Measurements from ENCODE around the gene CD3G. TPM values are rescaled to one million over a fixed set of nuclear protein-coding genes. Genes with fewer than 3 reads are reported as not detected.

Gene CD3G
- 1 to 10 TPM in 4 of 6 donors, under 1 TPM in 1, not detected in 1; 1.00 to 5.5 (median 1.9) TPM for total RNA-seq

DNA sequence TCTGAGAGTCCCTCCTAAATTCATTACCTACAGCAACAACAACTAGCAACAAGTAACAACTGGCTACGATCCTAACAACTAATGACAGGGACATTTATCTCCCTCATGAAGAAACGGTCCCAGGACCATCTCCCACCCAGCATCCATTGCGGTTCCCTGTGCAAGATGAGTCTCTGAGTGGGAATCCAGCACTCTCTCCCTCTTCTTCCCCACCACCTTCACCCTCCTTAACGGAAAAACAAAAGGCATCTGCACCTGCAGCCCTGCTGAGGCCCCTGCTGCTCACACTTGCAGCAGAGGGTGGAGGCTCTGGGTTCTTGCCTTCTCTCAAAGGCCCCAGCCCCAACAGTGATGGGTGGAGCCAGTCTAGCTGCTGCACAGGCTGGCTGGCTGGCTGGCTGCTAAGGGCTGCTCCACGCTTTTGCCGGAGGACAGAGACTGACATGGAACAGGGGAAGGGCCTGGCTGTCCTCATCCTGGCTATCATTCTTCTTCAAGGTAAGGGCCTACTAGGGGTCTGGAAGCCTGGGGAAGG lies at the start of gene CD3G:
Gene CD3G (plus strand): TSS at position 364 of the 535 bp plus-strand sequence. CDS start 80 bp downstream, at position 444.
- ATAC-seq (ENCODE audit: low FRiP score in 2 of 2): peak in 1 of 2 donors; percentile 14
- no peaks in the 10 kb centered on the region for H3K9me3 ChIP-seq
- peak within 1 kb of the TSS in 2 of 4 donors; percentile 19 to 20 for H3K4me3 ChIP-seq
- H3K4me1 ChIP-seq: no peaks in the 10 kb centered on the region
- no peak for DNase-seq
- TF ChIP-seq POLR2A (IDR thresholded peaks at IDR 0.05): peak in 1 of 4 donors; percentile 40
- TF ChIP-seq, protein P1, sequence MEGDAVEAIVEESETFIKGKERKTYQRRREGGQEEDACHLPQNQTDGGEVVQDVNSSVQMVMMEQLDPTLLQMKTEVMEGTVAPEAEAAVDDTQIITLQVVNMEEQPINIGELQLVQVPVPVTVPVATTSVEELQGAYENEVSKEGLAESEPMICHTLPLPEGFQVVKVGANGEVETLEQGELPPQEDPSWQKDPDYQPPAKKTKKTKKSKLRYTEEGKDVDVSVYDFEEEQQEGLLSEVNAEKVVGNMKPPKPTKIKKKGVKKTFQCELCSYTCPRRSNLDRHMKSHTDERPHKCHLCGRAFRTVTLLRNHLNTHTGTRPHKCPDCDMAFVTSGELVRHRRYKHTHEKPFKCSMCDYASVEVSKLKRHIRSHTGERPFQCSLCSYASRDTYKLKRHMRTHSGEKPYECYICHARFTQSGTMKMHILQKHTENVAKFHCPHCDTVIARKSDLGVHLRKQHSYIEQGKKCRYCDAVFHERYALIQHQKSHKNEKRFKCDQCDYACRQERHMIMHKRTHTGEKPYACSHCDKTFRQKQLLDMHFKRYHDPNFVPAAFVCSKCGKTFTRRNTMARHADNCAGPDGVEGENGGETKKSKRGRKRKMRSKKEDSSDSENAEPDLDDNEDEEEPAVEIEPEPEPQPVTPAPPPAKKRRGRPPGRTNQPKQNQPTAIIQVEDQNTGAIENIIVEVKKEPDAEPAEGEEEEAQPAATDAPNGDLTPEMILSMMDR (IDR thresholded peaks at IDR 0.05): no peak
- H3K27me3 ChIP-seq: no peaks in the 10 kb centered on the region
- WGBS, 2 donors: 77 to 80% methylated on average over 4 to 6 of the region's 6 CpGs
- H3K36me3 ChIP-seq: no peaks in the 10 kb centered on the region
- H3K27ac ChIP-seq: peak within 1 kb of the TSS in 1 of 4 donors; percentile 35

DNA sequence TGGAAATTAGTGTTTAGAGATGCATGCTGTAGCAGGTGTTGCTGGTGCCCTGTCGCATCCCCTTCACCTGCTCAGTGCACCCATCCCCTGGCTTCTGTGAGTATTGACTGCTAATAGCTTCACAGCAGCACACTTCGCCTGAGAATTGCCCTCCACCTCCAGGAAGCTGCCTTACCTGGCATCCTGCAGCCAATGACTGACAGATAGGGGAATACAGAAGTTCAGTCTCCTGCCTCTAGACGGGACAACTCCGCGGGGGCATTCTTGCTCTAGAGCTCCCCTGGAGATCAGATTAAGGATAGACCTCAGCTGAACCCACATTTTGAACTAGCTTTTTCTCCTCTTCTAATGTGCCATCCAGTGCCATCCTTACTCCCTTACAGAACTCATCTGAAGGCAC lies 48.9 kb upstream of the CD3G start:
- H3K27ac ChIP-seq: no peak overlapping the region
- no peak for ATAC-seq (ENCODE audit: low FRiP score in 2 of 2)
- DNase-seq: no peak
- 78 to 79% methylated on average over 5 of the region's 5 CpGs for WGBS, 2 donors
- TF ChIP-seq EP300 (IDR thresholded peaks at IDR 0.05) (no peak), POLR2A (IDR thresholded peaks at IDR 0.05) (no peak), POLR2AphosphoS5 (IDR thresholded peaks at IDR 0.05) (no peak)
- TF ChIP-seq, protein P1 (IDR thresholded peaks at IDR 0.05): no peak
- no peaks in the 10 kb centered on the region for H3K4me1 ChIP-seq
- no peak overlapping the region for H3K4me3 ChIP-seq
- no peaks in the 10 kb centered on the region for H3K27me3 ChIP-seq
- no peaks in the 10 kb centered on the region for H3K36me3 ChIP-seq
- no peaks in the 10 kb centered on the region for H3K9me3 ChIP-seq

DNA sequence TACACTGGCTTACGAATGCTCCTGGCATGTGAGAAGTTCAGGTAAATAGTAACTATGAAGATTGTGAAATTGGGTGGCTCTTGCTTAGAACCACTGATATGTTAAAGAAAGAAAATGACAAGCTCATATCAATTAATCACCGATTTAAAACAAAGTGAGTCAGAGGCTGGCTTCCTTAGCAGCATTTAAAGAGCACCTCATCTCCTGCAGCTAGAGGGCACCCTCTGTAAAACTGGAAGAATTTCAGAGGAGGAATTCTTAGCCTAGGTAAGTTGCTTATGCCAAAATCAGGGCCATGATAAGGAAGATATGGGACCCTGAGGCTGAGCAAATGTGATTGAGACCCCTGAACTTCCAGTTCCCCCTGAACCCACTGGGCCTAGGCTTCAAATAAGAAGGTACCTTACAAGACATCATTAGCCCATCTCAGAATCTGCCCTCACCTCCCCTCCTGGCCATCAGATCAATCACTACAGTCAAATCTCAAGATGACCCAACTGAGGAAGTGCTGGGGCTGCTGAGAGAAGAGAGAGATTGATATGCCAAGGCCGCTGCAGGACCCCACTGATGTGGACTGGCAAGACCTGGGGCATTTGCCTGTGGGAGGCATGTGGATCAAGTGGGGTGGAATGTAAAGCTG lies 48.2 kb upstream of the CD3G start:
- DNase-seq: peak in 1 of 2 donors; percentile 28
- no peak overlapping the region for H3K27ac ChIP-seq
- H3K9me3 ChIP-seq: no peaks in the 10 kb centered on the region
- H3K4me1 ChIP-seq: no peaks in the 10 kb centered on the region
- H3K4me3 ChIP-seq: no peak overlapping the region
- no peak for TF ChIP-seq POLR2A (IDR thresholded peaks at IDR 0.05)
- TF ChIP-seq EP300 (IDR thresholded peaks at IDR 0.05): no peak
- TF ChIP-seq, protein P1 (IDR thresholded peaks at IDR 0.05): peak in 4 of 6 experiments; percentile 29 to 61 (median 56)
- no peaks in the 10 kb centered on the region for H3K27me3 ChIP-seq
- 53 to 56% methylated on average over 3 of the region's 3 CpGs for WGBS, 2 donors
- ATAC-seq (ENCODE audit: low FRiP score in 2 of 2): peak in 1 of 2 donors; percentile 49
- no peaks in the 10 kb centered on the region for H3K36me3 ChIP-seq

DNA sequence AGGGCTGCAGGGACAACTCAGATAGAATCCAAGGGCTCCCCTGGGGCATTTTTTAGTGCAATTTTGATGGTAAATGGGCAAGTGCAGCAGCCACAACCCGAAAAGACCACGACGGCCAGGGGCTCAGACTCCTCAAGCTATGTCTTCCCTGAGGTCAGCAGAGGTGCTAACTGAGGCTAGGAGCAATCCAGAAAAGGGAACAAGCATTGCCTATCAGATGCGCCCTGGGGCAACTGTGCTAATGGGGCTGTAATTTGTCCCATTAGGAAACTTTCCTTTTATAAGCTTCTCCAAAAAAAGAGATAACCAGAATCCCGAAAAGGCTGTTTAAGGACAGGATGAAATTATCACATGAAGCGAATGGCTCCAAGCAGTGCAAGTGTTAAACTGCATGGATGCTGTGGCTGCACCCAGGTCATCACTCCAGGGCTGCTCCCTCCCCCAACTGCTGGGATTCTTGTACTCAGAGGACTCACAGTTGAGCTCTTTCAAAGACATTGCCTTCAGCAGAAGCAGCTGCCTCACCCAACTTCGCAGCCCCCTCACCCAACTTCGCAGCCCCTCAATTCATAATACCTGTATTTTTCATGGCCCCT lies 42.4 kb upstream of the CD3G start:
- H3K4me3 ChIP-seq: no peak overlapping the region
- TF ChIP-seq POLR2A (IDR thresholded peaks at IDR 0.05): no peak
- TF ChIP-seq, protein P1 (IDR thresholded peaks at IDR 0.05): no peak
- TF ChIP-seq POLR2AphosphoS5 (IDR thresholded peaks at IDR 0.05): no peak
- no peak for TF ChIP-seq EP300 (IDR thresholded peaks at IDR 0.05)
- no peaks in the 10 kb centered on the region for H3K9me3 ChIP-seq
- WGBS, 2 donors: 77% methylated on average over 8 of the region's 8 CpGs
- no peak for ATAC-seq (ENCODE audit: low FRiP score in 2 of 2)
- H3K27me3 ChIP-seq: no peaks in the 10 kb centered on the region
- no peaks in the 10 kb centered on the region for H3K36me3 ChIP-seq
- no peak overlapping the region for H3K27ac ChIP-seq
- no peak for DNase-seq
- H3K4me1 ChIP-seq: no peaks in the 10 kb centered on the region

All from upper lobe of left lung (tissue), 6 donors.